ENCODE data around the gene DPP6.

- TF ChIP-seq, protein P1, sequence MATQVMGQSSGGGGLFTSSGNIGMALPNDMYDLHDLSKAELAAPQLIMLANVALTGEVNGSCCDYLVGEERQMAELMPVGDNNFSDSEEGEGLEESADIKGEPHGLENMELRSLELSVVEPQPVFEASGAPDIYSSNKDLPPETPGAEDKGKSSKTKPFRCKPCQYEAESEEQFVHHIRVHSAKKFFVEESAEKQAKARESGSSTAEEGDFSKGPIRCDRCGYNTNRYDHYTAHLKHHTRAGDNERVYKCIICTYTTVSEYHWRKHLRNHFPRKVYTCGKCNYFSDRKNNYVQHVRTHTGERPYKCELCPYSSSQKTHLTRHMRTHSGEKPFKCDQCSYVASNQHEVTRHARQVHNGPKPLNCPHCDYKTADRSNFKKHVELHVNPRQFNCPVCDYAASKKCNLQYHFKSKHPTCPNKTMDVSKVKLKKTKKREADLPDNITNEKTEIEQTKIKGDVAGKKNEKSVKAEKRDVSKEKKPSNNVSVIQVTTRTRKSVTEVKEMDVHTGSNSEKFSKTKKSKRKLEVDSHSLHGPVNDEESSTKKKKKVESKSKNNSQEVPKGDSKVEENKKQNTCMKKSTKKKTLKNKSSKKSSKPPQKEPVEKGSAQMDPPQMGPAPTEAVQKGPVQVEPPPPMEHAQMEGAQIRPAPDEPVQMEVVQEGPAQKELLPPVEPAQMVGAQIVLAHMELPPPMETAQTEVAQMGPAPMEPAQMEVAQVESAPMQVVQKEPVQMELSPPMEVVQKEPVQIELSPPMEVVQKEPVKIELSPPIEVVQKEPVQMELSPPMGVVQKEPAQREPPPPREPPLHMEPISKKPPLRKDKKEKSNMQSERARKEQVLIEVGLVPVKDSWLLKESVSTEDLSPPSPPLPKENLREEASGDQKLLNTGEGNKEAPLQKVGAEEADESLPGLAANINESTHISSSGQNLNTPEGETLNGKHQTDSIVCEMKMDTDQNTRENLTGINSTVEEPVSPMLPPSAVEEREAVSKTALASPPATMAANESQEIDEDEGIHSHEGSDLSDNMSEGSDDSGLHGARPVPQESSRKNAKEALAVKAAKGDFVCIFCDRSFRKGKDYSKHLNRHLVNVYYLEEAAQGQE (IDR thresholded peaks at IDR 0.05; ENCODE audit: unreplicated experiment) = no peak
- TF ChIP-seq CTCF (conservative IDR thresholded peaks at IDR 0.05; ENCODE audit: low read depth in 2 of 2) (no peak), EZH2 (IDR thresholded peaks at IDR 0.05; ENCODE audit: low read depth, unreplicated experiment) (no peak), NANOG (IDR thresholded peaks at IDR 0.05; ENCODE audit: borderline replicate concordance) (no peak), EZH2phosphoT487 (IDR thresholded peaks at IDR 0.05; ENCODE audit: unreplicated experiment) (no peak), POLR2AphosphoS5 (IDR thresholded peaks at IDR 0.05; ENCODE audit: low read depth) (no peak)
These were observed 850.4 kb downstream of the DPP6 start for GRCh38 chr7:154902600-154903082.
